GM19452 (cell line): Measurements from ENCODE around the gene SCP2.

Experiments used
- ATAC-seq: cut with Tn5 transposase; IDR thresholded peaks from one replicate; pipeline ENCODE4 v1.9.1; 2021; ENCODE audit not compliant: unreplicated experiment

The SCP2 gene

GRCh38 chr1:53093778-53094532, 166.9 kb downstream of the SCP2 start:
- ATAC-seq = no peak

GRCh38 chr1:53094533-53094919, 167.4 kb downstream of the SCP2 start:
- ATAC-seq = no peak
